K562 (cell line): ENCODE data around the gene B3GALT6. TPM values are rescaled to one million over a fixed set of nuclear protein-coding genes. Genes with fewer than 3 reads are reported as not detected.

Experiments
- ATAC-seq: fragments of 200-7000 bp; cut with Tn5 transposase; 3 replicates; pipeline ENCODE4 v1.9.1; 2020; ENCODE audit warnings: moderate library complexity
- BruUV-seq: library from RNA; stranded (reverse); fragments of 400-500 nt; replicated peaks from 2 replicates; lab custom pipeline; 2021; lab: Mats Ljungman, UMichigan
- CTCF ChIA-PET: fragments of 300-600 bp; formaldehyde crosslinking; extraction: SDS; loops from one replicate; lab custom pipeline; 2021; ENCODE audit warnings: low intra/inter-chr PET ratio; lab: Yijun Ruan, JAX
- POLR2A ChIA-PET: fragments of 300-600, 350-650 bp; sonication (Branson Sonifier 250); formaldehyde crosslinking; extraction: SDS; loops from one replicate; lab custom pipeline; 2021; ENCODE audit warnings: antibody characterized with exemption, inconsistent platforms; lab: Yijun Ruan, JAX
- DNase-seq, 4 experiments: peaks; one replicate each; pipeline versions ENCODE4 v3.0.0 to v3.0.0-alpha.2; 2011 to 2018; ENCODE audit warnings: low spot score in 3 of 4, mixed read lengths in 3 of 4; ENCODE audit errors: extremely low read depth in 1 of 4
- FAIRE-seq: peaks from 2 replicates; lab custom pipeline; 2011; peaks lifted over from hg19 to GRCh38; lab: Jason Lieb, UNC
- H2AFZ ChIP-seq: 2 replicates; pipeline ENCODE4 v1.6.0; 2011; ENCODE audit warnings: low read depth, low read length, control low read depth, inconsistent platforms
- H3K27ac ChIP-seq: fragments of 200-600 bp; 3 replicates; pipeline ENCODE4 v1.8.0; 2011; ENCODE audit warnings: low read depth, mild to moderate bottlenecking, control low read depth, inconsistent platforms, low read length, moderate library complexity, mixed read lengths; ENCODE audit errors: extremely low read depth
- H3K27me3 ChIP-seq, 2 experiments: fragments of 300-600 bp in 1 of 2; 2 replicates in 1 of 2; 3 replicates in 1 of 2; pipeline versions ENCODE4 v1.6.0 to v1.8.0; 2011; ENCODE audit warnings: inconsistent platforms in 2 of 2, low read length in 2 of 2, mild to moderate bottlenecking in 1 of 2, mixed read lengths in 1 of 2, moderate library complexity in 1 of 2; ENCODE audit not compliant: control insufficient read depth in 2 of 2, insufficient read depth in 2 of 2
- H3K36me3 ChIP-seq: fragments of 300-600 bp; 3 replicates; pipeline ENCODE4 v1.8.0; 2011; ENCODE audit warnings: mild to moderate bottlenecking, low read length, inconsistent platforms; ENCODE audit not compliant: control insufficient read depth, insufficient read depth
- H3K4me1 ChIP-seq, 2 experiments: fragments of 200-600 bp in 1 of 2; replicated peaks in 1 of 2; 2 replicates in 1 of 2; 3 replicates in 1 of 2; pipeline versions ENCODE4 v1.5.1 to v1.8.0; 2011; ENCODE audit warnings: inconsistent platforms in 2 of 2, low read length in 2 of 2, mild to moderate bottlenecking in 1 of 2, mixed read lengths in 1 of 2, moderate library complexity in 1 of 2; ENCODE audit not compliant: control insufficient read depth in 2 of 2, insufficient read depth in 2 of 2
- H3K4me2 ChIP-seq: 2 replicates; pipeline ENCODE4 v1.6.1; 2011; ENCODE audit warnings: low read length, control low read depth, inconsistent platforms, mixed read lengths; ENCODE audit not compliant: insufficient read depth
- H3K4me3 ChIP-seq: fragments of 200-600 bp; sonication (generic), shearing (Covaris generic); 2 replicates; pipeline ENCODE4 v1.5.1; 2016; ENCODE audit warnings: control low read depth, inconsistent platforms
- H3K79me2 ChIP-seq: fragments of 200-600 bp; 3 replicates; pipeline ENCODE4 v1.8.0; 2011; ENCODE audit warnings: low read length, inconsistent platforms; ENCODE audit not compliant: control insufficient read depth, insufficient read depth
- H3K9ac ChIP-seq, 2 experiments: 2 replicates each; pipeline versions ENCODE4 v1.6.0 to v1.6.1; 2011; ENCODE audit warnings: low read depth in 2 of 2, low read length in 2 of 2, control low read depth in 1 of 2, inconsistent platforms in 1 of 2, mild to moderate bottlenecking in 1 of 2, mixed read lengths in 1 of 2; ENCODE audit not compliant: insufficient read depth in 1 of 2
- H3K9me1 ChIP-seq: one replicate; pipeline ENCODE4 v1.6.0; 2011; ENCODE audit warnings: inconsistent platforms, mild to moderate bottlenecking, low read length, moderate library complexity; ENCODE audit not compliant: control insufficient read depth, insufficient read depth
- H3K9me3 ChIP-seq: replicated peaks from 2 replicates; pipeline ENCODE4 v1.5.1; 2011; ENCODE audit warnings: low read depth, low read length, inconsistent platforms; ENCODE audit not compliant: control insufficient read depth, insufficient read depth
- H4K20me1 ChIP-seq: replicated peaks from 2 replicates; pipeline ENCODE4 v1.6.1; 2011; ENCODE audit warnings: low read length, inconsistent platforms, mixed read lengths; ENCODE audit not compliant: control insufficient read depth, insufficient read depth
- CBFB ChIP-seq: sonication (generic); formaldehyde crosslinking; IDR thresholded peaks from 2 replicates; pipeline ENCODE4 v1.4.0; 2020; ENCODE audit warnings: mild to moderate bottlenecking, missing genetic modification reagents
- CHD1 ChIP-seq: fragments of 200-600 bp; sonication (generic); IDR thresholded peaks from one replicate; pipeline ENCODE4 v1.6.1; 2012; ENCODE audit warnings: mild to moderate bottlenecking, moderate library complexity, low read length, inconsistent platforms
- POLR2G ChIP-seq: fragments of 200-400 bp; formaldehyde crosslinking; IDR thresholded peaks from 2 replicates; pipeline ENCODE4 v1.6.1; 2017; ENCODE audit warnings: low read depth, mild to moderate bottlenecking, antibody characterized with exemption, low read length, moderate library complexity
- PTBP1 ChIP-seq: fragments of 200-400 bp; formaldehyde crosslinking; IDR thresholded peaks from 2 replicates; pipeline ENCODE4 v1.6.1; 2017; ENCODE audit warnings: low read depth, low read length
- SREBF2 ChIP-seq: sonication (generic); formaldehyde crosslinking; IDR thresholded peaks from 2 replicates; pipeline ENCODE4 v1.4.0; 2020; ENCODE audit warnings: mild to moderate bottlenecking, missing genetic modification reagents
- SUPT5H ChIP-seq: fragments of 450-650 bp; IDR thresholded peaks from 2 replicates; pipeline ENCODE4 v1.6.1; 2016
- ZNF12 ChIP-seq: sonication (generic); formaldehyde crosslinking; IDR thresholded peaks from 2 replicates; pipeline ENCODE4 v1.4.0; 2020; ENCODE audit warnings: mild to moderate bottlenecking, missing genetic modification reagents
- WGBS: fragments of 100-300 bp; shearing (Covaris generic); methylation state at CpG from one replicate; pipeline ENCODE4 v1.1.6; 2016; ENCODE audit warnings: low coverage, mixed read lengths; ENCODE audit not compliant: insufficient coverage; ENCODE audit errors: missing lambda C conversion rate; 5-methylcytosine and 5-hydroxymethylcytosine counted together
- in situ Hi-C: fragments of 300-500 bp; cut with MboI; formaldehyde crosslinking; loops from 4 replicates; pipeline ENCODE4 v1.15.0; 2018; ENCODE audit warnings: inconsistent platforms, mixed read lengths
- intact Hi-C: fragments of 100-400 bp; cut with micrococcal nuclease; formaldehyde crosslinking; loops from 2 replicates; pipeline ENCODE4 v1.14.2; 2022
- polyA plus RNA-seq, 8 experiments: library from polyadenylated mRNA; depleted of rRNA in 4 of 8; stranded (reverse) in 5 of 8; unstranded in 3 of 8; fragments of >200 nt; fragmentation: Nextera tagmentation in 2 of 8; fragmentation: Illumina TruSeq in 1 of 8; extraction: Ambion mirVana in 2 of 8; extraction: Trizol in 1 of 8; gene quantifications; 2 replicates each; pipeline versions ENCODE4 v1.2.1 to v1.2.3, GENCODE V29; 2011 to 2014; ENCODE audit warnings: inconsistent platforms in 1 of 8, missing spikeins in 1 of 8
- total RNA-seq, 7 experiments: library from RNA; depleted of rRNA in 6 of 7; stranded (reverse); fragments of >200 nt in 6 of 7; fragmentation: Illumina TruSeq in 2 of 7; extraction: Trizol in 2 of 7; gene quantifications; 2 replicates each; pipeline versions ENCODE4 v1.2.1 to v1.2.3, GENCODE V29; 2011 to 2021; ENCODE audit warnings: low replicate concordance in 1 of 7

The B3GALT6 gene
- total and polyA plus RNA-seq, 9 of the 15 experiments (the other 6 are each of a cell fraction or from before 2014, with no cell fraction given), result 0.68 to 29.8 (median 9.9) TPM

- H3K9me1 ChIP-seq, result peaks cover 10% of the 10 kb centered on the region
- H3K4me3 ChIP-seq, result no peak overlapping the region
- ATAC-seq (no peak), DNase-seq (no peak), FAIRE-seq (no peak)
- H3K9me3 ChIP-seq, result no peaks in the 10 kb centered on the region
- no peak overlapping the region for H2AFZ ChIP-seq
- intact Hi-C loops, result no loop called here
- H3K36me3 ChIP-seq, result peaks cover 89% of the 10 kb centered on the region
- no TSS peak for BruUV-seq
- H3K4me1 ChIP-seq, result peaks cover 0 to 24% of the 10 kb centered on the region in 2 experiments; a peak in 2 of 5 replicates
- H3K79me2 ChIP-seq, result peaks cover 24% of the 10 kb centered on the region
- 98% methylated on average over 17 of the region's 17 CpGs for WGBS
- POLR2A ChIA-PET, result interaction anchor here (0.6 to 1.4 kb wide), 4 partner anchors 9 to 137 kb away, joined by 3 to 7 read pairs (median 4); no protein-coding TSS in a partner anchor
- no peak overlapping the region for H3K9ac ChIP-seq
- no peaks in the 10 kb centered on the region; a peak in 1 of 5 replicates for H3K27me3 ChIP-seq
- CTCF ChIA-PET, result interaction anchor here (0.7 kb wide), 1 partner anchor 16 kb away, joined by 3 read pairs; no protein-coding TSS in a partner anchor
- no peak overlapping the region for H3K27ac ChIP-seq
- in situ Hi-C loops, result no loop called here
- no peak overlapping the region for H3K4me2 ChIP-seq
- TF ChIP-seq PTBP1 (no peak), CBFB (CRISPR knock-in tag) (no peak), SUPT5H (0 out of 2 replicates have a peak, but pooled peaks have one; percentile 16), ZNF12 (CRISPR knock-in tag) (no peak), POLR2G (0 out of 2 replicates have a peak, but pooled peaks have one; percentile 12), SREBF2 (CRISPR knock-in tag) (no peak), CHD1 (no peak)
- peaks cover 8% of the 10 kb centered on the region; the same call in 1 of the 2 replicates for H4K20me1 ChIP-seq
Observed at GRCh38 chr1:1262071-1262470, 30.0 kb downstream of the B3GALT6 start.
